NCI-H82 (cell line): ENCODE results near the gene SLC38A4.
A peak's percentile ranks its signal among the peaks of the same experiment; 100 is the strongest.
"Not testable (repeated sequence)": the region's sequence is repeated elsewhere in the genome, so short reads cannot be mapped to it uniquely, and the experiment has no call there.

Experiments
- DNase-seq: peaks from one replicate; lab custom pipeline; 2025; lab: John Stamatoyannopoulos, UW

The SLC38A4 gene

DNA sequence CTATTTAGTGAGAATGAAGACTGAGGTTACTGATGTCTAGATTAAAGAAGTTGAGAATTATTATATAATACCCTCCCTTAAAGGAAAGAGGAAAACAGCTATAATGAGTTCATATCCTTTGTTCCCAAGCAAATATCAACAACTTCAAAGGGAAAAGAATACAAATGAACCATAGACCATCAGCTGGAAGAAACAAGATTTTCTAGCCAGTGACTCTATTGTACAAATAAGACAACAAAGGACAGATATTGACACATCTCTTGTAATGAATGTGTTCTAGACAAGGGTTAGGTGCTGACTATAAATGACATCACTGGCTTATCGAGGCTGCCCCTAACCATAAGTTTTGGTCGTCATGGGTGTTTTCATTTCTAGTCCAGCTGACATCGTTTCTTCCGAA, 48.2 kb downstream of the SLC38A4 start:
- DNase-seq: no peak

GRCh38 chr12:46775796-46776195, 50.0 kb downstream of the SLC38A4 start:
- no peak for DNase-seq

- no peak for DNase-seq
Measured at GRCh38 chr12:46774322-46774633, 51.5 kb downstream of the SLC38A4 start.

DNA sequence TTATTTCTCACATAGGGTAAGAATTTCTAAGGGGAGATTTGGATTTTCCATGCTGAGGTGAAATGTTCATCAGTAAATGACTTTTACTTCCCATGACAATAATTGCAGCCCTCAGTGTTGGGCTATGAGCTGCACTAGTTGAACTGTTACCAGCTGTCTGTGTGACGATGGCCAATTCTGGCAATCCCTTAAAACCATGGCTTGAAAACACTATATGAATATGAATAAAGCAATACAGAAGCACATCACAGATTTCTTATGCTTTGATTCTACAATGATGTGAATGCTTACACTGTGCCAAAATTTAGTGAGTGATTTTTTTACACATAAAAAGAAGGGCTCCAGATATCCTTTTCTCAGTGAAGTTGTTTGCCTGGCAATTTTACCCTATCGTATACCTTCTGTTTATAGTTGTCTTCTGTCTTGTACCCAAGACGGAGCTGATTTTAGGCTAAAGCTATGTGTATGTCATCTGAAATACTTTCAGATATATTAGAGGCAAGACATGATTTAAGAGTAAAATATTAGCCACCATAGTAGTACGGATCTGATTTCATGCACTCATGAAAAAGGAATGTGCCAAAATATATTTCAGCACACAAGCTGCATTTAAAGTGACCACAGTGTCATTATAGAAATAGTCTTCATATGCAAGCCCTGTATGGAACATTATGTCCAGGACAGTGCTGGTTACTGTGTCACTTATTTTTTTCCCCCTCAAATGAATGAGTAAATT, 52.0 kb downstream of the SLC38A4 start:
- DNase-seq: no peak

DNA sequence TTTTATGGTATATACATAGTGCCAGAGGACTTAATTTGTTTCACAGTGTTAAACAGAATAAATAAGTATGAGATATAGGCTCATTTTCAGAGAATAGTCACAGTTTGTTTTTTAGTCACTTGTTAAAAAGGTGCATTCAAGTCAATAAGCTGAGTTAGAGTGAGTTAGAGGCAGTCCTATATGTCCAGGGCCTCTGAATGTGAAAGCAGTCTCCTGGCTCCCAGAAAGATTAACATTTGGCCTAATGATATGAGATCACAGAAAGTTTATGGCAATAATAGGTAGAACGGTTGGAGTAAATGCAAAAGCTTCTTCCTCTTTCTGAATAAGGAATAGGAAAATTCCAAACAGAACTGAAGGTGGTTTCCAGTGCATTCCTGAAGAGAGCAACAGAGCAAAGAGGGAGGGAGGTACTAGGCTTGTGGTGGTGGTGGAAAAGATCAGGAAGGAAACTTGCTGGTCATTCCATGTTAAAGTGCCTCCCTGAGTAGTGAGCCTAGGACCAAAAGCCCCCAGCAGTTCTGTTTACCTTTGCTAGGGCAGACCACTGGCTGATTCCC, 54.4 kb downstream of the SLC38A4 start:
- no peak for DNase-seq

GRCh38 chr12:46770501-46771183, 55.2 kb downstream of the SLC38A4 start:
- DNase-seq: peak; percentile 66

- no peak for DNase-seq
Measured at GRCh38 chr12:46764005-46764404, 61.8 kb downstream of the SLC38A4 start.

DNA sequence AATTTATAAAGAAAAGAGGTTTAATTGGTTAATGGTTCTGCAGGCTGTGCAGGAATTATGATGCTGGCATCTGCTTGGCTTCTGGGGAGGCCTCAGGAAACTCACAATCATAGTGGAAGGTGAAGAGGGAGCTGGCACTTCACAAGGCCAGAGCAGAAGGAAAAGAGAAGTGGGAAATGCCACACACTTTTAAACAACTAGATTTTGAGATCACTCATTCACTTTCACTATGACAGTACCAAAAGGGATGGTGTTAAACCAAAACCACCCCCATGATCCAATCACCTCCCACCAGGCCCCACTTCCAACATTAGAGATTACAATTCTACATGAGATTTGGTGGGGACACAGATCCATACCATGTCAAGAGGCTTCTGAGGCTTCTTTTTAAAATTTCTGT, 62.6 kb downstream of the SLC38A4 start:
- no peak for DNase-seq

DNA sequence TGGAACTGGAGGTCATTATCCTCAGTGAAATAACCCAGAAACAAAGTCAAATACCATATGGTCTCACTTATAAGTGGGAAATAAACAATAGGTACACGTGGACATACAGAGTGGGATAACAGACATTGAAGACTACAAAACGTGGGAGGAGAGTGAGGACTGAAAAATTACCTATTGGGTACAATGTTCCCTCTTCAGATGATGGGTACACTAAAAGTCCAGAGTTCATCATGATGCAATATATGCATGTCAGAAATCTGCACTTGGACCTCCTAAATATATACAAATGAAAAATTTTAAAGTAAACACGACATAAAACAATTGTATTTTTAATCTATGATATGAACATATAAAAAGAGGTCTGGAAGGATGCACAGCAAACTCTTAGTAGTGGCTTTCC, 71.2 kb downstream of the SLC38A4 start:
- DNase-seq: no peak

DNA sequence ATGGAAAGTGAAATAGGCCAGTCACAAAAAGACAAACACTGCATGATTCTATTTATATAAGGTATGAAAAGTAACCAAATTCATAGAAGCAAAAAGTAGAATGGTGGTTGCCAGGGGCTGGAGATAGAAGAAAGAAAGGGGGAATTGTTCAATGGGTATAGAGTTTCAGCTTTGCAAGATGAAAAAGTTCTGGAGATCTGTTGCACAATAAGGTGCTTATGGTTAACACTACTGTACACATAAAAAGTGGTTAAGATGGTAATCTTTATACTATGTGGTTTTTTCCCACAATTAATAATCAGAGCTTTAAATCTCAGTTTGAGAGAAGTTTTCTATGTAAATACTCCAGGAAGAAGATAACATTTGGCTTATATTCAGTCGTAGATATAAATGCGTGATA, 73.4 kb downstream of the SLC38A4 start:
- DNase-seq: no peak

DNA sequence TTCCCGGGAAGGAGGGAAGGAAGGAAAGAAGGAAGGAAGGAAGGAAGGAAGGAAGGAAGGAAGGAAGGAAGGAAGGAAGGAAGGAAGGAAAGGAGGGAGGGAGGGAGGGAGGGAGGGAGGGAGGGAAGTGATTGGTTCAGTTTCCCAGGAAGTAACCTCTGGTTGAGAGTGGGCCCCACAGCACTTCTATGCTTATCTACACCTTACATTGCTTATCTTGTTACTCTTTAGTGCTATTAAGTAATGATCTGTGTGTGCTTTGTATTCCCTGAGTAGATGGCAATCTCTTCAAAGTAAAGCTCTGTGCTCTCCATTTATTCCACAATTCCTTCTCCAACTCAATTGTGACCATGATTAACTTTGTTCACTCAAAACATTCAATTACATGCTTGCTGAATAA, 74.6 kb downstream of the SLC38A4 start:
- DNase-seq: no peak

- no peak for DNase-seq
Measured at GRCh38 chr12:46749322-46749721, 76.5 kb downstream of the SLC38A4 start.

- no peak for DNase-seq
Measured at GRCh38 chr12:46744283-46744682, 81.5 kb downstream of the SLC38A4 start.

GRCh38 chr12:46743456-46743855, 82.3 kb downstream of the SLC38A4 start:
- no peak for DNase-seq

DNA sequence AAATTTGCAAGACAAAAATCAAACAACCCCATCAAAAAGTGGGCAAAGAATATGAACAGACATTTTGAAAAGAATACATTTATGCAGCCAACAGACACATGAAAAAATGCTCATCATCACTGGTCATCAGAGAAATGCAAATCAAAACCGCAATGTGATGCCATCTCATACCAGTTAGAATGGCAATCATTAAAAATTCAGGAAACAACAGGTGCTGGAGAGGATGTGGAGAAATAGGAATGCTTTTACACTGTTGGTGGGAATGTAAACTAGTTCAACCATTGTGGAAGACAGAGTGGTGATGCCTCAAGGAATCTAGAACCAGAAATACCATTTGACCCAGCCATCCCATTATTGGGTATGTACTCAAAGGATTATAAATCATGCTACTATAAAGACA, 83.5 kb downstream of the SLC38A4 start:
- DNase-seq: not testable (repeated sequence)

- DNase-seq: no peak
Measured at GRCh38 chr12:46725332-46725731, 100.5 kb downstream of the SLC38A4 start.

GRCh38 chr12:46723629-46724419, 102.0 kb downstream of the SLC38A4 start:
- no peak for DNase-seq

DNA sequence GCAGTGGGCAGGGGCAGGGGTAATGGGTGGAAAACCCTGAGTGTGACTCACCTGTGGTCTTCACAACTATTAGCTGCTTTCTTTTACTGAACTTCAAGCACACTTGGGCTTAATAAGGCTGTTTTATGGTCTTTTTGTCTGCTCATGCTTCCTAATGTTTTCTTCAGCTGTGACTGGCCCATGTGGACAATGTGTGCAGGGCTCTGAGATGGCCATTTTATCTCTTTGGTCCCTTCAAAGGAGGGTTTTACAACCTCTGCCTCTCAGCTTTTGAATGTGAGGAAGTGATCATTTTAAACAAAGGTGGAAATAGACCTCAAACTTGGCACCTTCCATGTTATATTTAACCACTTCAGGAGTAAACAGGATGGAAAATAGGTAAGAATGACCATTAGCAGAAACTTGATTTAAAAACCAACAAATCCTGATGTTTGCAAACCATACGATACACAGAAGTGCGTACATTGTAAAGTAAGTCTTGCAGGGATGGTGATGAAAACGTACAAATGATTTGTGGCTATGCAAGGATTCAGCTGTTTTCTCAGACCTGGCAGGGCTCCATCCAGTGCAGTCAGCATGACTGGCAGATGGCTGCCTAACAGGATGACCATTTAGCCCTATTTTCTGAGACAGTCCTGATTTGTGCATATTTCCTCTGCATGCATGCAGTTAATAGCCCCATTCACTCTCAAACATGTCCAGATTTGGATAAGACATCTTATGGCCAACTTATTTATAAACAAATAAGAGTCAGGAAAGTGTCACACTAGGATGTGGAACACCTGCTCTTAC, 103.2 kb downstream of the SLC38A4 start:
- peak; percentile 21 for DNase-seq

DNA sequence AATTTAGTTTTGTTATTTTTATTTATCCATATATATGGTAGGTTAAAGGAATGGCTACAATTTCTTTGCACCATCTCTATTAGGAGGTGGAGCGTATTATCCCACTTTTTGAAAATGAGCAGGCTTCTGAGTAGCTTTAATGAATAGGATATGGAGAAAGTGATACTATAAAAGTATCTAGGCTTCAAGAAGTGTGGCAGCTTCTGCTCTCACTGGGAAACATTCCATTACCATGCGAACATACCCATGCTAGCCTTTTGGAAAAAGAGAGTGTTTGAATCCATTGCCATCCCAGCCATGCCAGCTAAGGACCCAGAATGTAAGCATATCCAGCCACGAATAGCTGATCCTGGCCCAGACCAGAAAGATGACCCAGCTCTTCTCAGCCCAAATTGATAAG, 107.3 kb downstream of the SLC38A4 start:
- DNase-seq: no peak

- no peak for DNase-seq
Measured at GRCh38 chr12:46717868-46718267, 107.9 kb downstream of the SLC38A4 start.

- no peak for DNase-seq
Measured at GRCh38 chr12:46717159-46717558, 108.6 kb downstream of the SLC38A4 start.
